HG02943 (cell line): Measurements from ENCODE around the gene SDK2.

ENCODE experiments used
- ATAC-seq: cut with Tn5 transposase; IDR thresholded peaks from one replicate; pipeline ENCODE4 v1.9.1; 2021; ENCODE audit warnings: mild to moderate bottlenecking, low read depth, moderate library complexity; ENCODE audit not compliant: unreplicated experiment

Gene SDK2

GRCh38 chr17:73613271-73614233 lies 30.7 kb downstream of the SDK2 start:
- no peak for ATAC-seq

GRCh38 chr17:73612031-73612472 lies 32.2 kb downstream of the SDK2 start:
- ATAC-seq: no peak

GRCh38 chr17:73611630-73612029 lies 32.6 kb downstream of the SDK2 start:
- no peak for ATAC-seq

GRCh38 chr17:73610331-73610911 lies 33.8 kb downstream of the SDK2 start:
- no peak for ATAC-seq

GRCh38 chr17:73609758-73610157 lies 34.5 kb downstream of the SDK2 start:
- no peak for ATAC-seq

GRCh38 chr17:73609060-73609459 lies 35.2 kb downstream of the SDK2 start:
- ATAC-seq: no peak

GRCh38 chr17:73605444-73605843 lies 38.8 kb downstream of the SDK2 start:
- no peak for ATAC-seq

GRCh38 chr17:73604476-73604875 lies 39.8 kb downstream of the SDK2 start:
- no peak for ATAC-seq

- ATAC-seq: no peak
These were observed 40.3 kb downstream of the SDK2 start for GRCh38 chr17:73603971-73604370.

- no peak for ATAC-seq
These were observed 44.0 kb downstream of the SDK2 start for GRCh38 chr17:73600103-73600871.

- ATAC-seq: no peak
These were observed 44.6 kb downstream of the SDK2 start for GRCh38 chr17:73599599-73599998.

GRCh38 chr17:73598212-73598611 lies 46.0 kb downstream of the SDK2 start:
- no peak for ATAC-seq

- no peak for ATAC-seq
These were observed 48.3 kb downstream of the SDK2 start for GRCh38 chr17:73595931-73596330.

- ATAC-seq: no peak
These were observed 48.8 kb downstream of the SDK2 start for GRCh38 chr17:73595479-73595878.

GRCh38 chr17:73595068-73595467 lies 49.2 kb downstream of the SDK2 start:
- no peak for ATAC-seq

GRCh38 chr17:73594598-73594997 lies 49.6 kb downstream of the SDK2 start:
- no peak for ATAC-seq

- no peak for ATAC-seq
These were observed 50.2 kb downstream of the SDK2 start for GRCh38 chr17:73594025-73594424.

GRCh38 chr17:73593249-73593965 lies 50.8 kb downstream of the SDK2 start:
- ATAC-seq: no peak

GRCh38 chr17:73592501-73592961 lies 51.7 kb downstream of the SDK2 start:
- no peak for ATAC-seq

- no peak for ATAC-seq
These were observed 52.2 kb downstream of the SDK2 start for GRCh38 chr17:73592079-73592415.
